Measurements from ENCODE around the gene DNAJA3.

- TF ChIP-seq, protein P1, sequence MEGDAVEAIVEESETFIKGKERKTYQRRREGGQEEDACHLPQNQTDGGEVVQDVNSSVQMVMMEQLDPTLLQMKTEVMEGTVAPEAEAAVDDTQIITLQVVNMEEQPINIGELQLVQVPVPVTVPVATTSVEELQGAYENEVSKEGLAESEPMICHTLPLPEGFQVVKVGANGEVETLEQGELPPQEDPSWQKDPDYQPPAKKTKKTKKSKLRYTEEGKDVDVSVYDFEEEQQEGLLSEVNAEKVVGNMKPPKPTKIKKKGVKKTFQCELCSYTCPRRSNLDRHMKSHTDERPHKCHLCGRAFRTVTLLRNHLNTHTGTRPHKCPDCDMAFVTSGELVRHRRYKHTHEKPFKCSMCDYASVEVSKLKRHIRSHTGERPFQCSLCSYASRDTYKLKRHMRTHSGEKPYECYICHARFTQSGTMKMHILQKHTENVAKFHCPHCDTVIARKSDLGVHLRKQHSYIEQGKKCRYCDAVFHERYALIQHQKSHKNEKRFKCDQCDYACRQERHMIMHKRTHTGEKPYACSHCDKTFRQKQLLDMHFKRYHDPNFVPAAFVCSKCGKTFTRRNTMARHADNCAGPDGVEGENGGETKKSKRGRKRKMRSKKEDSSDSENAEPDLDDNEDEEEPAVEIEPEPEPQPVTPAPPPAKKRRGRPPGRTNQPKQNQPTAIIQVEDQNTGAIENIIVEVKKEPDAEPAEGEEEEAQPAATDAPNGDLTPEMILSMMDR (IDR thresholded peaks at IDR 0.05): no peak
- no peak for TF ChIP-seq FOXJ3 (CRISPR knock-in tag; IDR thresholded peaks at IDR 0.05; ENCODE audit: borderline replicate concordance)
- TF ChIP-seq, protein P2, sequence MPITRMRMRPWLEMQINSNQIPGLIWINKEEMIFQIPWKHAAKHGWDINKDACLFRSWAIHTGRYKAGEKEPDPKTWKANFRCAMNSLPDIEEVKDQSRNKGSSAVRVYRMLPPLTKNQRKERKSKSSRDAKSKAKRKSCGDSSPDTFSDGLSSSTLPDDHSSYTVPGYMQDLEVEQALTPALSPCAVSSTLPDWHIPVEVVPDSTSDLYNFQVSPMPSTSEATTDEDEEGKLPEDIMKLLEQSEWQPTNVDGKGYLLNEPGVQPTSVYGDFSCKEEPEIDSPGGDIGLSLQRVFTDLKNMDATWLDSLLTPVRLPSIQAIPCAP (CRISPR knock-in tag; IDR thresholded peaks at IDR 0.05): no peak
- TF ChIP-seq JUN (CRISPR knock-in tag; IDR thresholded peaks at IDR 0.05): no peak
- no peak for TF ChIP-seq MAX (CRISPR knock-in tag; IDR thresholded peaks at IDR 0.05)
- TF ChIP-seq FOXK1 (CRISPR knock-in tag; IDR thresholded peaks at IDR 0.05): no peak
- no peak for TF ChIP-seq ZNF121 (CRISPR knock-in tag; IDR thresholded peaks at IDR 0.05)
- no peak for TF ChIP-seq CREB1 (CRISPR knock-in tag; IDR thresholded peaks at IDR 0.05)
- no peak for TF ChIP-seq E2F4 (CRISPR knock-in tag; IDR thresholded peaks at IDR 0.05; ENCODE audit: borderline replicate concordance, low read depth)
- TF ChIP-seq ESRRA (CRISPR knock-in tag; IDR thresholded peaks at IDR 0.05; ENCODE audit: borderline replicate concordance): no peak
- TF ChIP-seq ATF1 (CRISPR knock-in tag; IDR thresholded peaks at IDR 0.05): no peak
- TF ChIP-seq, protein P3, sequence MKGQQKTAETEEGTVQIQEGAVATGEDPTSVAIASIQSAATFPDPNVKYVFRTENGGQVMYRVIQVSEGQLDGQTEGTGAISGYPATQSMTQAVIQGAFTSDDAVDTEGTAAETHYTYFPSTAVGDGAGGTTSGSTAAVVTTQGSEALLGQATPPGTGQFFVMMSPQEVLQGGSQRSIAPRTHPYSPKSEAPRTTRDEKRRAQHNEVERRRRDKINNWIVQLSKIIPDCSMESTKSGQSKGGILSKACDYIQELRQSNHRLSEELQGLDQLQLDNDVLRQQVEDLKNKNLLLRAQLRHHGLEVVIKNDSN (CRISPR knock-in tag; IDR thresholded peaks at IDR 0.05): no peak
Observed at GRCh38 chr16:4376126-4376892, 49.4 kb upstream of the DNAJA3 start.
